IPS DF 4.7 (cell line): ENCODE data around the gene ENTPD8.

ENCODE experiments used
- DNase-seq: peaks from one replicate; pipeline ENCODE4 v3.0.0-alpha.2; 2013; ENCODE audit warnings: low spot score; ENCODE audit errors: extremely low read depth

Gene ENTPD8

DNA sequence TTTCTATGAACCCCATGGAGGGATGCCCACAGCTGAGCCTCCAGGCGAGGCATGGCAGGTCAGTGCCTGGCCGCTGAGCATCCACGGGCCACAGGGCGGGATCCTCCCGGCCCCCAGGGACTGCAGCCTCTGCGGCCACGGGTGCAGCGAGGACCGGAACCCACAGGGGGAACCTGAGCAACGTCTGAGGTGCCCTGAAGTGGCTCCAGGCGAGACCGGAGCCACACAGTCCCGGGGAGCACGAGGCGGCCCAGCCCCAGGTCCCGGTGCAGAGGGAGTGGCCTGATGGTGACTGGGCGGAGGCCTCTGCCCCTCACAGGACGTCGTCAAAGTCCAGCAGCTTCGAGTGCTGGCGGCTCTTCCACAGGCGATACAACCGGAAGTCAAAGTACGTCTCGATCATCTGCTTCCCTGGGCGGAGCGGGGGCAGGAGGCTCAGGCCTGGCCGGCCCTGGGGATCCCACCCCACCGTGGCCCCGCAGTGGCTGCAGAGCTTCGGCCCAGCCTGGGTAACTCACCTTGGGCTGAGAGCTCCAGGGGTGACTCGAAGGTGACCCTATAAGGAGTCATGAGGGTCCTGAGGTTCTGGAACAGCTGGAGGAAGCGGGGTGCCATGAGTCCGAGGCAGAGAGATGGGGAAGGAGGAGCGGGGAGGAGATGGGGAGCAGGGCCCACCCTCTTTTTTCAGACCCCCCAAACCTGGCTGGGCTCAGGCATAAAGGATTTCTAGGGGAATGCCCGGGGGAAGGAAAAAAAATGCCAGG is 8.1 kb upstream of the ENTPD8 start:
- DNase-seq: no peak

DNA sequence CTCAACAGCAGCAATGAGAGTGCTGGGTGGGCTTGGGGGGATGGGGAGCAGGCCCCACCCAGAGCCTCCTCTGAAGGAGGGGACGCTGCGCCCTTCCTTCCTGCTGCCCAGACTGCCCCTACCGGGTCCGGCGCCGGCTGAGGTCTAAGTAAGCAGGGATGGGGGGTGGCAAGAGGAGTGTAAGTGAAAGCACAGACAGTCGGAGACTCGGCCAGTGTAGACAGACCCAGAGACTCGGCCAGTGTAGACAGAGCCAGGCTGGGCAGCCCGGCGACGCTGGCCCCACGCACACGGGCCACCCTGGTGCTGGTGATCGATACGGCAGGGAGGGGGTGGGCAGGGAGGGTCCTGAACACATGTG is 7.4 kb upstream of the ENTPD8 start:
- no peak for DNase-seq

DNA sequence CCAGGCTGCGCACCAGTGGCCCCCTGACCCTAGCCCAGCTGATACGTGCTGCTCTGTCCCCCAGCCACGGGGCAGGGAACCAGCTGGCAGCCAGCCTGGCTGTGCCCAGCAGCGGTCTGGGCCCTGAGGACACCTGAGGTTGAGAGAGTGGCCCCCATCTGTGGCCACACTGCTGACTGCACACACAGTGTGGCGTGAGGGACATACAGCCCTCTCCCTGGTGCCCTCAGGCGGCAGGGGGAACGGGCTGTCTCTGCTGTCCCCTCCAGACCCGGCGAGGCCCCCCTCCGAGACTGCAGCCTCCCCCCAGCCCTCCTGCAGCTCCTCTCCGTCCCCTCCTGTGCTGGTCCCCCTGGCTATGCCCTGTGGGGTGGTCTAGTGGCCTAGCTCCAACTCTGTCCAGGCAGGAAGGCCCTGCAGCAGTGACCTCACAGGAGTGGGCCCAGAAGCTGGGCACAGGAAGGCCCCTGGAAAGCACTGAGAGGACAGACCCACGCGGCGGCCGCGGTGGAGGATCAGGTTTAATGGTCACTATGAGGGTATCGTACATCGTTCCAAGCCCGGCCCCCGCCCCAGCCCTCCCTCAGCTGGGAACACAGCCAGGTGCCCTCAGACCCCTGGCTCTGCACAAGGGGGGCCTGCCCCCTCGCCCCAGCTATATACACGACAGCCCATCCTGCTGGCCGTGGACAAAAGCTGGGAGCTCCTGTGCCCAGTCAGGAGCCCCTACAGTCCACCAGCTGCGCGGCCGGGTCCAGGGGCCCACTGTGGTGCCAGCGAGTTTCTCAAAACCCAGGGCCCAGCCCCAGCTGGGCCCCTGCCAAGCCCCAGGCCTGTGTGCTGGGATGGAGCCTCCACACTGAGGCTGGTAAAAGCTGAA is 6.8 kb upstream of the ENTPD8 start:
- no peak for DNase-seq

DNA sequence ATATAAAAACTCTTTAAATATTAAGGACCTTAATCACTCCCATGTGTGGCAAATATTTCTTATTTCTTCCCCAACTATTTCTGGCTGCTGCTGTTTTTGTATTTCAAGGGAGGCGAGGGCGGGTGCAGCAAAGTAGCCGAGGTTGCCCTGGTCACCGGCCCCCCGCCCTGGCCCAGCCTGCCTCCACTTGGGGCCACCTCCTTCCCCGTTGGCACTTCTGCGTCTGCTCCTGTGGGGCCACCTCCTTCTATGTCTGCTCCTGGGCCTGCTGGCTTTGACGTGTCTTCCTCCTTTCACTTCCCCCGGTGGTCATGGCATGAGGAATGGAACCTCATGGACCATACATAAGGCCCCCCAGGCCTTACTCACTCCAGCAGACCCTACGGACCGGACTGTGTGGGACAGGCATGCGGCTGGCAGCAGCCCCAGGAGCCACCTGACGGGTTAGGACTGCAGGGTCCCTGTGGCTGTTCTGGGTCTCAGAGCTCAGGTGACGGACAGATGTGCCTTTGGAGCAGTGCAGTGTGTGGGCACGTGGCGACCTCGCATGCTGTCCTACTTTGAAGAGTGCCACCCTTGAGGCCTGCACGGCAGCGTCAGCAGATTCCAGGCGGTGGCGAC is 5.8 kb upstream of the ENTPD8 start:
- DNase-seq: no peak

DNA sequence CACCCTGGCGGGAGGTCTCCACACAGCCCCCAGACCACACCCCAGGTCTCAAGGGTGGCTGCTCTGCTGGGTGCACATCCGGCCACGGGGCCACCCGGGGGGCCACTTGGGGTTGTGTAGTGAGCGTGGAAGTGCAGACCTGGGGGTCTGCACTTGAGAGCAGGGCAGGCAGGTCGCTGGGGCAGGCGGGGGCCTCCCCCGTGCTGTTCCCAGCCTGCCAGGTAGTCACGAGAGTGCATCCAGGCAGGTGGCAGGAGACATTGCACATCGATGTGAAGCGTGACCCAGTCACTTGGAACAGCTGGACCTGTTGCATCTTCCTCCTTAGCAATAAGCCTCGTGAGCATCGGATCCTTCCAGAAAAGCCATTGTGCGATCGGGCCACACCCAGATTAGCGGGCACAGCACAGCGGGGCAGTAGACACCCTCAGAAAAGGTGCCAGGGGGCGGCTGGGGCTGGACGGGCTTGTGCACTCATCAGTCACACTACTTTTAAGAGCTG is 4.8 kb upstream of the ENTPD8 start:
- DNase-seq: no peak

DNA sequence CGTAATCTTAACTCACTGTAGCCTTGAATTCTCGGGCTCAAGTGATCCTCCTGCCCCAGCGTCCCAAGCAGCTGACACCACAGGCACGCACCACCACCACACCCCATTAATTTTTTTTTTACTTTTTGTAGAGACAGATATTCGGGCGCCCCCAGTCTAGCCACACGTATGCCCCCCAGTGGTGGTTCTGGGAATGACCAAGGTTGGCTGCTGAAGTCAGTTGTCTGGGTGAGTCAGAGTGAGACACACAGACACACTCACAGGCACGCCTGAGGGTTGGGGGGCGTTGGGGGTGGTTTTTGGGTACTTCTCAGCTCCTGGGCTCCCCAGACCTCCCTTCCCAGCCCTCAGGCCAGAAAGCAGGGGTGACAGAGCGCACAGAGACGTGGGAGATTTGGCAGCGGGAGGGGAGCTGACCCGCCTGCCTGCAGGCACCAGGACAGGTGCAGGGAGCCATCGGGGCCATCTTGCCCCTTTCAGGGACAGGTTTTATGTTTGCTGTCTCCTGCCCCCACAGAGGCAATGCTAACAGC is 4.2 kb upstream of the ENTPD8 start:
- no peak for DNase-seq

DNA sequence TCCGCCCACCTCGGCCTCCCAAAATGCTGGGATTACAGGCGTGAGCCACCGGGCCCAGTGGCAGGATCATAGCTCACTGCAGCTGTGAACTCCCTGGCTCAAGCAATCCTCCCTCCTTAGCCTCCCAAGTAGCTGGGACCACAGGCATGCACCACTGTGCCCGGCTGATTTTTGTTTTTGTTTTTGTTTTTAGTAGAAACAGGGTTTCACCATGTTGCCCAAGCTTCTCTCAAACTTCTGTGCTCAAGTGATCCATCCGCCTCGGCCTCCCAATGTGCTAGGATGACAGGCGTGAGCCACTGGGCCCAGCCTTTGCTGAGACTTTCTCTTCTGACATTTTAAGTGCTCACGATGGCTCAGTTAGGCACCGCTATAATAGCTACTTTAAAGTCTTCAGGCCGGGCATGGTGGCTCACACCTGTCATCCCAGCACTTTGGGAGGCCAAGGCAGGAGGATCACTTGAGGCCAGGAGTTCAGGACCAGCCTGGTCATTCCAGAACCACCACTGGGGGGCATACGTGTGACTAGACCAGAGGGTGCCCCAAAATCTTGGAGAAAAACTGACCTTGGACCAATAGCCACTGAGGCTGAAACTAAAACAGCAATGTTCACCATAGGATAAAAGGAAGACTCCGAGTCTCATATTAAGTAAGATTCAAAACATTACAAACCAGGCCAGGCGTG is 3.1 kb upstream of the ENTPD8 start:
- DNase-seq: no peak

DNA sequence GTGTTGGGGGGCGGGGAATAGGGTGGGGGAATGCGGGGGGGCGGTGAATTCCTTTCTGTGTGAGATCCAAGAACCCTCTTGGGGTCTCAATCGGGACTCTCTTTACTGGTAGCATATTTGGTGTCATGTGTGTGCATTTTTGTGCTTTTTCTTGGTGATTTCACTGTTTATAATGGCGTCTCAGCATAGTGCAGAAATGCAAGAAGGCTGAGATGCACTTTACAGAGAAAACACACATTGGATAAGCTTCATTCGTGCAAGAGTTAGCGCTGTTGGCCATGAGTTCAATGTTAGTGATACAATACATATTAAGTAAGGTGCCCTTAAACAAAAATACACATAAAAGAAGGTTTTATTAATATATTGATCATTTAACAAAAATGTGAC is 771 bp upstream of the ENTPD8 start:
- DNase-seq: no peak

DNA sequence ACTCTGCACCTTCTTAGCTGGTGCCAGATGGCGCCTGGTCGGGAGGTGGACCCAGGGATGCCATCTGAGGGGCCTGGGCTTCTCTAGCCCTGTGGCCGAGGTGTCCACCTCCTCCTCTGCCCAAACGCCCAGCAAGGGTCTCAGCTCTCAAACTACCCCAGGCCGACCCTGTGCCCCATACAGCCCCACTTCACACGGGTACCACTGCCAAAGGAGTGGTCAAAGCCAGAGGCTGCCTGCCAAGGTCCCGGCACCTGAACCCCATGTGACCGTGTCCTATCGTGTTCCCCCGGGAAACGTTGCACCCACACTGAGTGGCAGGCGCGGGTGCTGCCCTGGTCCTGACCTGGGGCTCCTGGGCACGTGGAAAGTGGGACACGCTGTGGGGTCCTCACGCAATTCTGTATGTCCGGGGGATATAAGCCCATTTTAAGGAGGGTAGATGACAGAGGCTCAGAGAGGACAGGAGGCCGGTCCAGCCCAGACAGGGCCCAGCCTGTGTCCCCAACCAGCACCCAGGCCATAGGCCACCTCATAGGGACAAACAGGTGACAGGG is 1.9 kb downstream of the ENTPD8 start:
- no peak for DNase-seq

DNA sequence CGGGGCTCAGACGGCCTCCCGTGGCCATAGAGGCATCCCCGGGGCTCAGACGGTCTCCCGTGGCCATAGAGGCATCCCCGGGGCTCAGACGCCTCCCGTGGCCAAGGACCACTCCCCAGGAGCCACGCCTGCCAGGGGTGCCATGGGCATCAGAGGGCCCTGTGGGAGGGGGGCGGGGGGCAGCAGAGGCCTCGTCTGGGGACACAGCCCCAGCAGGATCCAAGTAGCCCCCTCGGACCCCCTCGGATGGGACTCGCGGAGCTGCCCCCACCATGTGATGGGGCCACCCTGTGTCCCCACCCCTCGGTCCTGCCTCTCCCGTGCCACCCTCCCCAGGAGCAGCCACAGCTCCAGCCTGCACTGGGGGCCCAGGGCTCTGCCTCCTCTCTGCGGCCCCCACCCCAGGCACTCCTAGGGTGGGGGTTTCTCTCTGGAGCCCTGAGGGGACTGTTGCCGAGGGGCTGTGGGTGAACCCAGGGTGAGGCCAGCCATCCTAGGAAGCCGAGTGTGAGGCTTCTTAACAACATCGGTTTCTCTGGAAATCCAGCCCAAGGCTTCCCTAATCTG is 2.5 kb downstream of the ENTPD8 start:
- DNase-seq: no peak

DNA sequence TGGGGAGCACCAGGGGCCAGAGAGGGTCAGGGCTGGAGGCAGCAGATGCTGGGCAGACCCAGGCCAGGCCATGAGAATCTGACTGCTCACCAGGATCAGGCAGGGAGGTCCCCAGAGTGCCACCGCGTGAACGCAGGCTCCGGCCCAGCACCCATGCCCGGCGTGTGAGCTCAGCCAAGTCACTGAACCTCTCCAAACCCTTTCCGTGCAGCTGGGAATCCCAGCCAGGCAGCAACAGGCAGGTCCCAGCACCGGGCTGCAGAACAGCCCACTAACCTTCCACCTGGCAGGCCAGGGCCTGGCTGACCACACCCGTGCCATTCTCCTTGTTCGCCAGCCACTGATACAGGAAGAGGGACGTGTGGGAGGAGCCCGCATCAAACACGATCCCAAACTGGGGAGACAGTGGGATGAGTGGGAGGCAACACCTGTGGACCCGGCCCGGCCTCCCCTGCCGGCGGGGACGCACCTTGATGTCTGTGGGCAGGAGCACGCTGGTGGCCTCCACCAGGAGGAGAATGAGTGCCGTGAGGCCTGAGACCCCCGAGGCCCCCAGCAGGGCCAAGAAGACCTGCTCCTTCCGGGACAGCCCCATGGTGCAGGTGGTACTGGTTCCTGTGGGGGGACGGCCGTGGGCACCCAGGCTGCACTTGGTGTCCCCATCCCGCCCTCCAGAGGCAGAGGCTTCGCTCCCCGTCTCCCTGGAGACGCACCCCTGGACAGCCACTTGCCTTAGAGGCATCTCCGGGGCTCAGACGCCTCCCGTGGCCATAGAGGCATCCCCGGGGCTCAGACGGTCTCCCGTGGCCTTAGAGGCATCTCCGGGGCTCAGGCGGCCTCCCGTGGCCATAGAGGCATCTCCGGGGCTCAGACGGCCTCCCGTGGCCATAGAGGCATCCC is 3.2 kb downstream of the ENTPD8 start:
- no peak for DNase-seq

DNA sequence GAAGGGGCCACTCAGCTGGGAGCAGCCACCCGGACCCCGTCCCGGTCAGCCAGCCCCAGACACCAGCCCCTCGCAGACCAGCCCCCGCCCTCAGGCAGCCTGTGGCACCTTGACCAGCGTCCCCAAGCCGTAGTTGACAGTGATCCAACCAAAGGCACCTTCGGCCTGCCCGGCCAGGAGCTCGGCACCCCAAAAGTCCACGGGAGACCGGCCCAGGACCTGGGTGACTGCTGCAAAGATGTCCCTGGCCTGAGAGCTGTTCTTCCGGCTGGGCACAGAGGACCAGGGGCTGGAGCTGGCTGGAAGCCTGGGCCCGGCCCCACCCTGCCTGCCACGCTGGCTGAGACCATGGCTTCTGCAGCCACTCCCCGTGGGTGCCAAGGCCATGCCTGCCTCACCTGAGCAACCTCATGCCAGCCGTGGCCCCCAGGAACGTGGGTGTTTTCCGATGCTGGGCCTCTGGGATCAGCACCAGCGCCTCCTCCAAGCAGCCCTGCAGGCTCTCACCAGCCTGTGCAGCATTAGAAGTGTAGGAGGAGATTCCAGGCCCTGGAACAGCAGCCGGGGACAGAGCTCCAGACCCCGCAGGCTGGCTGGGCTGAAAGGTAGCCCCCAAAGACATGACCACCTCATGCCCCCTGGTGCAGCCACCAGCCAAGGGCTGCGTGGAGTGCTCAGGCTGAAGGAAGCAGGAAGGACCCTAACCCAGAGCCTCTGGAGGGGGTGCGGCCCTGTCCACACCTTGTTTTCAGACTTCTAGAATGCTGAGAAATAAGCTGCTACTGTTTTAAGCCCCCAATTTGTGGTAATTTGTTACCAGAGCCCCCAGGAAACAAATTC is 4.2 kb downstream of the ENTPD8 start:
- no peak for DNase-seq

DNA sequence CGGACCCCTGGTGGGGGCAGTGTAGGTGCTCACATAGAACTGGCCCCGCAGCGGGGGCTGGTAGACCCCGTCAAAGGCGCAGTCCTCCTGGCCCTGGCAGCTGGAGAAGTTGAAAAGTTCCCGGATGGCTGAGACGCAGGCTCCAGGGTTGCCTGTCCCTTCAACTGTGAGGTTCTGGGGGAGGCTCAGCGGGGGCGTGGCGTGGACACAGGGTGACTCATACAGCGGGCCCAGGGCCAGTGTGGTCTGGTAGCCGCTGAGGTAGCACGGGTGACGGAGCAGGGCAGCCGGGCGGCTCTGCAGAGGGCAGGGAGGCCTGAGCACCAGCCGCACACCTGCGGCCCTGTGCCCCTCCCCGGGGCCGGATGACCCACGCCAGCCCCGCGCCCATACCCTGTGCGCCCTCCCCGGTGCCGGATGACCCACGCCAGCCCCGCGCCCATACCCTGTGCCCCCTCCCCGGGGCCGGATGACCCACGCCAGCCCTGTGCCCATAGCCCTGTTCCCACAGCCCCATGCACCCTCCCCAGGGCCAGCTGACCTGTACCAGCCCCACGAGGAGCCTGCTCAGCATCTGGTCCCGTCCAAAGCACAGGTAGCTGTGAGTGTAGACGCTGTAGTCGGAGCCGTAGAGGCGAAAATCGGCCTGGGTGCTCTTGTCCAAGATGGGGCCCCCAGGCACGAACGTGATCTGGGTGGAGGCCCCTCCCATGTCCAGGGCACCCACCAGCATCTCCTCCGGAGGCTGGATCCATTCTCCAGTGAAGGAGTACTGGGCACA is 5.0 kb downstream of the ENTPD8 start:
- DNase-seq: no peak

DNA sequence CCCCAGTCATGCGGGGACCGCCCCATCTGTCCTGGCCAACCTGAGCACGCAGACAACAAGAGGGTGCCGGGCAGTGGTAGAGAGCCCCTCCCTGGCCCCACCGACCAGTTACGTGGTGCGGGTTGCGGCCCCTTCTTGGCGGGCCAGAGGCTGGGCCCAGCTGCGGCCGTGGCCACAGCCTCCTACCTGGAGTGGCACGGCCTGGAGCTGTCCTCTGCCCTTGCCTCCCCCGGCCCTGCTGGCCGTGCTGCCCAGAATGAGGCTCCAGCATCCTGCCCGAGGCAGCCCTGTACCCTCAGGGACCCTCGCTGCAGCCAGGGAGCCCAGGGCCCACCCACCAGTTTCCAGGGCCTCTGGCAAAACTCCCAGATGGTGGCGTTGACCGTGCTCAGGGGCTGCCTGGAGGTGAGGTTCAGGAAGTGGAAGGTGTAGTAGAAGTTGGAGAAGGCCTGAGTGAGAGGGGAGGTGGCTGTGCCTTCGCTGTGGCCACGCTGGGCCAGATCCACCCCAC is 5.7 kb downstream of the ENTPD8 start:
- no peak for DNase-seq

DNA sequence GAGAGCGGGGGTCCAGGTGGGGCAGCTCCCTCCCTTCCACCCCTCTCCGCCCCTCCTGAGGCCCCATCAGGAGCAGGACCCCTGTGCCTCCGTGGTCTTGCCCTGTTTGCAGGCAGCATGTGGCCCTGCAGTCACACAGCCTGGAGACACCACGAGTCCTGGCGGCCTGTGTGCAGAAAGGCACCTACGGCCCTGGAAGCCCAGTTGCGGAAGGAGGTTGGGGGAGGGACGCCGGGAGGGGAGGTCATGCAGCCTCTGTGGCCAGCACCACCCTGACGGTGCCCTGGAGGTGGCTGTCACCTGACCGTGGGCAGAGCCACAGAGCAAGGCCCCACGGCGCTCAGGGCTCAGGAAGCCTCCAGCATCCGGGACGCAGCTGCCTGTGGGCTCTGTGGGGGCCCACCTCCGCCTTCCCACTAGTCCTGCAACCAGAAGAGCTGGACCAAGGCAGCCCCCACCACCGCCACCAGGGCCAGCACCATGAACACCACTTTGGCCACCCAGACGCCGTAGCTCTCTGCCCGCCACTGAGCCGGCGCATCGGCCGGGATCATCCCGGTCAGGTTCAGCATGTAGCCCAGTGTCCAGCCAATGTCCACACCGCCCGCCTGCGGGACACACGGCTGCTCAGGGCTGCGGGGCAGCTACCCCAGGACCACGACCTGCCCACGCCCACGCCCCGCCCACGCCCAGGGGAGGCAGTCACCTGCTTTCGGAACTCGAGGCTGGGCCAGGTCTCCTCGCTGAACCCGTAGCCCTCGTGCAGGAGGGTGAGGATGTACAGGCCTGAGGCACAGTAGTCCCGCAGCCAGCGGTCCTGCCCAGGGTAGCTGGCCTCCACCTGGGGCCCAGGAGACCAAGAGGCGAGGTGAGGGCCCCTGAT is 6.4 kb downstream of the ENTPD8 start:
- no peak for DNase-seq

DNA sequence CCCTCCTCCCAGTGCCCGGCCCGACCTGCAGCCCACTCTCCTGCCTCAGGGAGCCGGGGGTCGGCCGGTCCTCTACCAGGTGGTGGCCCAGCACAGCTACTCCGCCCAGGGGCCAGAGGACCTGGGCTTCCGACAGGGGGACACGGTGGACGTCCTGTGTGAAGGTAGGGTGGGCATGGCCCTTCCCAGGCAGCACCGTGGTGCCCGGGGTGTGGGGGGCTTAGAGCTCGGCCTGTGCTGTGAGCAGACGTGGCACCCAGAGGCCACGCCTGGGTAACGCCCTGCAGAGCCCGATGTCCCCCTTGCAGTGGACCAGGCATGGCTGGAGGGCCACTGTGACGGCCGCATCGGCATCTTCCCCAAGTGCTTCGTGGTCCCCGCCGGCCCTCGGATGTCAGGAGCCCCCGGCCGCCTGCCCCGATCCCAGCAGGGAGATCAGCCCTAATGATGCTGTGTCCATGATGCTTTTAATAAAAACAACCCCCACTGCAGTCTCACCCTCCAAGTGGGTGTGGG is 7.2 kb downstream of the ENTPD8 start:
- DNase-seq: no peak
